Activated CD8-positive, alpha-beta memory T cell treated with anti-CD3 and anti-CD28 coated beads for 4 hours (primary cell): Measurements from ENCODE around the gene SLC25A5.

Experiments
- DNase-seq, 2 donors: peaks; one replicate each; pipeline ENCODE4 v3.0.0-alpha.2; 2020; ENCODE audit warnings: low read depth in 2 of 2

Gene SLC25A5

DNA sequence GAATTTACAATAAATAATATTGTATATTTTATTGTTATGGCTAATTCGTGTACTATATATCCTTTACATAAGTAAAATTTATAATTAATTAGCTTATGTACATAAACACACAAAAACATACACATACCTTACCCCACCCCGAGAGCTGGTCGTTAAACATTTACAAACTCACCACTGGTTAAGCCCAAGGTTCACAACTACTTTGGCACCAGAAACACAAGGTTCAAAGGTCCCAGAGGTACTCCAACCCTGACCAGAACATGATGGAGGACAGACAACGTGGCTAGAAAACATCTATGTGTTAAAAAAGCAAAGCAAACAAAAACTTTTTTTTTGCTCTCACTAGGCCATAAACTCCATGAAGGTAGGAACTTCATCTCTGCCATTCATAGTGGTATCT is 37.7 kb downstream of the SLC25A5 start:
- DNase-seq, result no peak

DNA sequence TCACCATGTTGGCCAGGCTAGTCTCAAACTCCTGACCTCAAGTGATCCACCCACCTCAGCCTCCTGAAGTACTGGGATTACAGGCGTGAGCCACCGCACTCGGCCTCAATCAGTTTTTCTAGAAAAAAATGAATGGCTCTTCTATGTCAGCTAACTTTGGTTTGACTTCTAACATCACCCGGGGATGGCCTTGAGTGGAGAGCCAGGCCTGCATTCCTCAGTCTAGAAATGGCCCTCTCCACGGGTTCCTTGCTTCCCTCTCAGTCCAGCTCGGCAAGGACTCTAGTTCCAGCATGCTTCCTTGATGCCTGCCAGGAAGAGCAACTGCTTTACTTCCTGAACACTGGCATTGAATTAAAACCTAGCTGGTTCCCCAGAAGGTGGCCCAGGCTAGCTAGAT is 39.0 kb downstream of the SLC25A5 start:
- DNase-seq, result no peak

DNA sequence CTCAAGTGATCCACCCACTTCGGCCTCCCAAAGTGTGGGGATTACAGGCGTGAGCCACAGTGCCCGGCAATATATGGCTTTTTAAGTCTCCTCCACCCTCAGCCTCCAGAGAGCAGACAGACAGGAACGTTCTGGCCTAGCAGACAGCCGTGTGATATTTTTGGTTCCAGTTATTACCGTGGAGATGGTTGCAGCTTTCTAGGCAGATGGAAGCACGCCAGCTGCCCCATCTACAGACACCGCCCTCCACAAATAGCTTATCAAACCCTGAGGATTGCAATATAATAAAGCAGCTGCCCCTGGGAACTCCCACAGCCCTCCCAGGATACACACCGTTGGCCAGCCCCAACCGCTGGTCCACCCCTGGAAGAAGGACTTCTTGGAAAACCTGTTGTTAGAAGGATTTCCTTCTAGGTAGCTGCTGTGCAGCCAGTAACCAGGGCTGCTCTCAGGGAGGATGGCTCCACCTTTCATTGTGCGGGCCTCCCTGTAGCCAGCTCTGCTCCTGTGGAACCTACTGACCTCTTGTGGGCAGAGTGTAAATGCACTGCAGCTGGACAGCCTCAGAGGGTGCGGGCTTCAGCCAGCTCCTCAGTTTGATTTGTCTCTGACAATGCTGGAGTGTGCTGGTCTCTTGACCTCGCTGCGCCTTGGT is 44.0 kb downstream of the SLC25A5 start:
- DNase-seq, result no peak

DNA sequence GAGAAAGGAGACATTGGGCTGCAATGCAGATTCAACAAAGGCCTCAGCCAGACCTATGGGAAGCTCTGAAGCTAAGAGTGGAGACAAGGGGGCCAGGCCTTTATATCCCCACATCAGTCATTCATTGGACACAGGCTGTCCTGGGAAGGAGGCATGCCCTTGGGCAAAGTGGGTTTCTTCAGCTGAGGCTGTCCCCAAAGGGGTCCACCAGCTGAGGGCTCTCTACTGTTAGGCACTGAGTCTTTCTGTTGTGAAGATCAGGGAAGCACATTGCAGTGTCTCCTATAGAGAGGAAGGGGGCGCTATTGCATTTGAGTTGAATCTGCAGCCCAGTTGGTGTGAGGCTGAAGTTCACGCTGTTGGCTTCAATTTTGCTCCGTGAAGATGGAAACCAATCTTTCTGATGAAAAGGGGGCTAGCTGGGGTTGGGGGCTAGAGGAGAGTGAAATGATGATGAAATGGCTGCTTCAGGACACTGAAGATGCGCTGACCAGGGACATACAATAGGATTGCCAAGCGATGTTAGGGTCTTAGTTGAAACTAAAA is 48.0 kb downstream of the SLC25A5 start:
- peak; percentile 1 to 4 for DNase-seq

DNA sequence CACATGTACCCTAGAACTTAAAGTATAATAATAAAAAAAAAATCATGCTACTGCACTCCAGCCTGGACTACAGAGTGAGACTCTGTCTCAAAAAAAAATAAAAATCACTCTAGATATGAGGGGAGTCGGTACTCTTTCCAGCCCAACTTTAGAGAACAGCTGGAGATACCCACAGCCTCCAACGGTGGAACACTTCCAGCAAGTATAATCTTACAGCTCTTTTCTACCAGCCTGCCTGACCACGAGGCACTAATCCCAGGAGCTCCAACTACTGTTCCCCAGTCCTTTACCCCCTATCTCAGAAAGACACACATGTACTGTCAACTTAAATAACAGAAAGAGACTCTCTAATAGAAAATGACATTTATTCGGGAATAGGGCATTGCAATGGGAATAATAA is 50.1 kb downstream of the SLC25A5 start:
- no peak for DNase-seq
